ENCODE measurements around the gene OR2AK2.

The OR2AK2 gene, protein sequence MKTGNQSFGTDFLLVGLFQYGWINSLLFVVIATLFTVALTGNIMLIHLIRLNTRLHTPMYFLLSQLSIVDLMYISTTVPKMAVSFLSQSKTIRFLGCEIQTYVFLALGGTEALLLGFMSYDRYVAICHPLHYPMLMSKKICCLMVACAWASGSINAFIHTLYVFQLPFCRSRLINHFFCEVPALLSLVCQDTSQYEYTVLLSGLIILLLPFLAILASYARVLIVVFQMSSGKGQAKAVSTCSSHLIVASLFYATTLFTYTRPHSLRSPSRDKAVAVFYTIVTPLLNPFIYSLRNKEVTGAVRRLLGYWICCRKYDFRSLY

DNA sequence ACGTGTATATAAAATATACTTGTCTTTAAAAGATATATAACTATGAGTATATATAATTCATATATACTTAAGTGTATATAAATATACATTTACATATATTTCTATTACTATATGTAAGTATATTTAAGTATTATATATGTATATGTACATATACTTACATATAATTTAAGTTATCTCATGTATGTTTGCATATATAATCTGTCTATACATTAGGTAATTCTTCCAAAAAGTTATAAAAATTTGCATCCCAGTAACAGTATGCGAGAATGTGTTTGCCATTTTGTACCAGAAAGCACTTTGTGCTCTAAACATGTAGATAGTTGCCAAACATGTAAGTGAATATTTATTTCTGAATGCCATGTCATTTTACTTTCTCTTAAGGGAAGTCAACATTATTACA is at the start of gene OR2AK2:
Gene OR2AK2, plus strand, starts transcription at position 301 of the 400 bp plus-strand sequence. CDS start 144 bp downstream, outside the sequence.
- no peak for DNase-seq

DNA sequence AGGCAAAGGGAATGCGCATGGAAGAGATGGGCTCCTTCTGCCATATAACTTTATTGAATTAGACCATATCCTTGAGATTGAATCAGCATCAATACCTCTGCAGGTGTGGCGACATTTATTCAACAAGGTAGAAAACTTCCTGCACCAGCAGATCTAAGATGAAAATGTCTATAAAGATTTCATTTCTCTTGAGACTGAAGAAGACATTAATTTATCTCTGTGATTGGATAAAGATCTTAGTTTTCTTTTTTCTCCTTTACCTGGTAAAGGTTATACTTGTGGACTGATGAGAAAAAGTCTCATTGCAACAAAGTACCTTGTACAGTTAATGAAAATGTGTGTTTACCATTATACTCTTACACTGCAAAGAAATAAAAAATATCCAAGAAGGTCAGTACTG is 45.1 kb upstream of the OR2AK2 start, which contains the start of gene OR2T8:
Gene OR2T8, plus strand, starts transcription at position 301 of the 400 bp plus-strand sequence. CDS start 766 bp downstream, outside the sequence.
- no peak for DNase-seq

DNA sequence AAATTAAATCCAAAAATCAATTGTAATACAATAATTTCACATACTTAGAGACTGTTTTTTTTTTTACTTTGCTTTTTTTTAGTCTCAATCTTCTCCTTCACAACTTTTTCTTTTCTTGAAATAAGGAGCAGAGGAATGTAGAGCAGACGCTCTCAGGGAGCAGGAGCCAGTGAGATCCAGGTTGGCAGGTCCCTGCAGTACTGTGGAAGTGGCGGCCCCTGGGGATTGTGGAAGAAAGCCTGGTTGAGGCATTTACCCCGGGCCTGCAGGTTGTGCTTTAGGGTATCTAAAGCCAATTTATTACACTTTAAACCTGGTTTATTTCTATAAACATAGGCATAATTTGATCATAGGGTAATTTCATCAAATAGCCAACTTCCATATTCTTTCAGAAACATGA is 41.1 kb upstream of the OR2AK2 start:
- no peak for DNase-seq

DNA sequence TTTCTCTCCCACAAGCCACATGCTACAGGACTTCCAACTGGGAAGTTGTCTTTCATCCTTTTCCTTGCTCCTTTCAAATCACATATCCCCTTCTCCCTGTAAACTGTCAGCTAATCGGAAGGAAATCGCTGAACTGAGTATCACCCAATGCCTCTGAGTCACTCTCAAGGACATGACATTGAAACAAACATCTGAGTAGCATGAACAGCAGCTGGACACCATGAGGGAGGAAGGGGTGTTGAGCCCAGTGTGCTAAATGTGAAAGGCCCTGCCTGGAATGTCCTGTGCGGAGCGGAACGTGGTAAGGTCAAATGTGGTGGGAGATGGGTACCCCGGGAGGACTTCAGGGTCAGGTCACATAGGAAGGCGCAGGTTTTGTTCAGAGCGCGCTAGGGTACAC is 40.2 kb upstream of the OR2AK2 start, which contains the start of gene OR2AJ1:
Gene OR2AJ1, plus strand, starts transcription at position 22 of the 400 bp plus-strand sequence. CDS start 8,880 bp downstream, outside the sequence.
- no peak for DNase-seq

GRCh38 chr1:247933989-247934388 is 31.0 kb upstream of the OR2AK2 start:
- DNase-seq = no peak

- DNase-seq = no peak
These were observed 29.3 kb upstream of the OR2AK2 start for GRCh38 chr1:247935781-247936180.

DNA sequence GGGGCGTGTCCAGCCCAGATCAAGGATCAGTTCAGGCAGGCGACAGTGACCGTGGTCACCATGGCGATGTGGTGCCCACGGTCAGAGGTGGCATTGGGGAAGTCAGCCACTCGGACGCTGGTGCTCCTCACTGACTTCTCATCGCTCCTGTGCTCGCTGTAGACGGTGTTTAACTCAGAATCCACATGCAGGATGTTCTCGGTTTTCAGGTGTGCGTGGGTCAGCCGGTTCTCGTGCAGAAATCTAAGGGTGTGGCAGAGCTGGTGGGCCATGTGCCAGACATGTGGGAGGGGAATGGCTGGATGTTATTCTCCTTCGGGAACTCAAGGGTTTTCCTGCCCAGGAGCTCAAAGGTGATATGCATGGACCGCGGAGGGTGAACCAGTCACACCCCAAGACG is 28.6 kb upstream of the OR2AK2 start:
- no peak for DNase-seq

DNA sequence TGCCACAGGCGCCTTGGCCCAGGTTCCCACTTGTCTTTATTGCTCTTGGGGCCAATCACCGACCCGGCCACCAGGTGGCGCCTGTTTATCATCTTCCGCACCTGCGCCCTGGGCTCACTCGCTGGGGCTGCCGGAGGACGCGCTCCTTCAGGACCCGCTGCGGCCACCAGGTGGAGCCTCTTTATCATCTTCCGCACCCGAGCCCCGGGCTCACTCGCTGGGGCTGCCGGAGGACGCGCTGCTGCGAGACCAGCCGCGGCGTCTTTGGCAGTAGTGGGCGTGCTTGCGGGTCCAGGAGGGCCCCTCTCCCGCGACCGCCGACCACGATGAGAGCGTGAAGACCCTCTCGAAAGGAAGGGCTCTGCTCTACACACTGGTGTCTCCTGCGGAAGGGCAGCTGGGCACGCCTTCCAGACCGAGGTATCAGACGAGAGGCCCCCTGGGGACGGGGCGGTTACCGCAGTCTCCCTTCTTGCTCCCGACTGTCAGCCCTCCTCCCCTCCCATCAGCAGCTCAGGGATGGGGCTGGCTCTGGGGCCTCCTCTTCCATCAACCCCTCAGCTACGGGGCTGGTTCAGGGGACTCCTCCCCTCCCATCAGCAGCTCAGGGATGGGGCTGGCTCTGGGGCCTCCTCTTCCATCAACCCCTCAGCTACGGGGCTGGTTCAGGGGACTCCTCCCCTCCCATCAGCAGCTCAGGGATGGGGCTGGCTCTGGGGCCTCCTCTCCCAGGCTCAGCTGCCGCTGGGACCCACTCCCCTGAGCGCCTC is 27.9 kb upstream of the OR2AK2 start:
- peak; percentile 70 for DNase-seq

DNA sequence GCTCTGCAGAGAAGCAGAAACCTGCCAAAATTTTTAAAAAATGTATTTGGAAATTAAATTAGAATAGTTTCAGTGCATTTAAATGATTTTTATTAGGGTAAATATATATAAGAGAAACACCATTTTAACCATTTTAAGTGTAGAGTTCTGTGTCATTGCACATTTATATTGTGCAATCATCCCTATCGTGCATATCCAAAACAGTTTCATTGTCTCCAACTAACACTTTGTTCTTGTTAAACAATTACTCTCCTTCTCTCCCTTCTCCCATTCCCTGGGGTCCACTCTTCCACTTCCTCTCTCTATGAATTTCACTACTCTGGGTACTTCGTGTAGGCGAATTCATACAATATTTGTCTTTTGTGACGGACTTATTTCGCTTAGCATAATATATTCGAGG is 22.4 kb upstream of the OR2AK2 start:
- no peak for DNase-seq

- DNase-seq = no peak
These were observed 16.5 kb upstream of the OR2AK2 start, which contains the start of gene OR2L8 for GRCh38 chr1:247948558-247948957. TSS of gene OR2L8 (plus strand) at chr1:247948858. CDS start at chr1:247948858, 0 bp downstream.

DNA sequence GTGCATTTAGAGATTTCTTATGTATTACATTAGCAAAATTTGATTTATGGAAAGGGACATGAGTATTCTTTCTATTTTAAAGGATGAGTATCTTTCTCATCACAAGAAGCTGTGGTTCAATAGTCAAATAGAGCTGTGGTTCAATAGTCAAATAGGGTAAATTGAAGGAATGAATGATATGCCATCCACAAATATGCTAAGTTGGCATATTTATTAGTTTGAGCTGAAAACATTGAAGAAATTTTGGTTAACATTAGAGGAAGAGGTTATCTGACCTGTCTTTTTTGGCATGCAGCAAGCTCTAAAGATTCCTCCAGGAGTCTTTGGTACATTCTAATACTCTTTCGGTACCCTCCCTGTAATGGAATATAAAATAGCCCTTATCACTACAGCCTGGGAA is 11.6 kb upstream of the OR2AK2 start:
- no peak for DNase-seq

- DNase-seq = no peak
These were observed 3.2 kb upstream of the OR2AK2 start for GRCh38 chr1:247961791-247962190.

- DNase-seq = no peak
These were observed 2.0 kb upstream of the OR2AK2 start for GRCh38 chr1:247962911-247963588.

DNA sequence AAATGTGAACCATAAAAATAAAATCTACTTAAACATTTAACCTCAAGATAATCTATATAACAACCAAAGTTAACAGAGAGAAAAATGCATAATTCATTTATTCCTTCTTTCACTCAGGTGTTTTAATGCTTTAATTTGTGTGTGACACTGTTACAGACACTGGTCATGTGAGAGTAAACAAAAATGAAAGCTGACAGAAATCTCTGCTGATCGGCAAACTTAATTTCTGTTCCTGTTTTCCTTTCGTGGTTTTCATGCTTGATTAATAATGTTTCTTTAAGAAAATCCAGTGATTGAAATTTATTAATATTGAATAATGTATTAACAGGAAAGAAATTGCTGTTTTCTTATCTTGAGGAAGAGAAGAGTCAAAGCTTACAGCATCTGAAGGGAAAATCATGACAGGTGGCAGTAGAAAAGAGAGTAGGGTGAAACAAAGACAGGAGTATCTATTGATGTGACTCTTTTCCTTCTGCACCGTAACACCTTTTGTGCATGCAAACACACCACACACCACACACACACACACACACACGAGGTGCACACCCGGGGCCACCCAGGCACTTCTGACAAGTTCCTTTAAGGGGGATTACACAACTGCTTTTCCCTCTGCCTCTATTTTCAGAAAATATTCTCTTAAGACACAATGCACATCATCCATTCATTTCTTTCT is 1.6 kb downstream of the OR2AK2 start:
- no peak for DNase-seq

DNA sequence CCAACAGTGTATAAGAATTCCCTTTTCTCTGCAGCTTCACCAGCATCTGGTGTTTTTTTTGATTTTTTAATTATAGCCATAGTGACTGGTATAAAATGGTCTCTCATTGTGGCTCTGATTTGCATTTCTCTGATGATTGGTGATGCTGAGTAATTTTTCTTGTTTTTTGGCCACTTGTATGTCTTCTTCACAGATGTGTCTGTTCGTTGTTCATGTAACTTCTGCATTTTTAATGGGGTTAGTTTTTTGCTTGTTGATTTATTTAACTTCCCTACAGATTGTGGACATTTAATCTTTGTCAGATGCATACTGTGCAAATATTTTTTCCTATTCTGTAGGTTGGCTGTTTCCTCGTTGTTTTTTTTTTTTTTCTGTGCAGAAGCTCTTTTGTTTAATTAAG is 28.0 kb downstream of the OR2AK2 start:
- DNase-seq = no peak

DNA sequence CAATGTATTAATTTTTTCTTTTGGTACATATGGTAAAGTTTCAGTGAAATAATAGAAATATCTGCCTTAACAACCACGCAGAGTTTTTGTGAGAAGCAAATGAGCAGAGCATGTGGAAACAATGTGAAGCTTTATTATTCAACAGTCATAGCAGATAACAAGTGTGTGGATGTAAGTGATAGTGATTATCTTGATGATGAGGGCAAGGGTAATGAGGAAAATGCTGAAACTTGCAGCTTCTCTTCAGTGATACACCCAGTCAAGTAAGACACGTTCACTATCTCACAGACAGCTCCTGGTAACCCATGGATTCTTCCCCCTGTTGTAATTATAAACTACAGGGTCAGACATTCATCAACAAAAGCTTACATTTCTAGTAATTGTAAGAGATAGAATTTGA is 33.8 kb downstream of the OR2AK2 start:
- no peak for DNase-seq

GRCh38 chr1:248000169-248000568 is 35.1 kb downstream of the OR2AK2 start:
- DNase-seq = no peak

- no peak for DNase-seq
These were observed 42.7 kb downstream of the OR2AK2 start for GRCh38 chr1:248007778-248008177.

DNA sequence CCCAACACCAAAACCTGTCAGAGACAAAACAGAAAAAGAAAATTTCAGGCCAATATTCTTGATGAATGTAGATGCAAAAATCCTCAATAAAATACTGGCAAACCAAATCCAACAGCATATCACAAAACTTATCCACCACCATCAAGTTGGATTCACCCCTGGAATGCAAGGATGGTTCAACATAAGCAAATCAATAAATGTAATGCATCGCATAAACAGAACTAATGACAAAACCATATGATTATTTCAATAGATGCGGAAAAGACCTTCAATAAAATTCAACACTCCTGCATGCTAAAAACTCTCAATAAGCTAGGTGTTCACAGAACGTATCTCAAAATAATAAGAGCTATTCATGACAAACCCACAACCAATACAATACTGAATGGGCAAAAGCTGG is 44.6 kb downstream of the OR2AK2 start:
- no peak for DNase-seq

- DNase-seq = no peak
These were observed 48.2 kb downstream of the OR2AK2 start, which contains the start of gene OR2L5 for GRCh38 chr1:248013229-248013710. TSS of gene OR2L5 (plus strand) at chr1:248013660. CDS start at chr1:248021948, 8,288 bp downstream.

DNA sequence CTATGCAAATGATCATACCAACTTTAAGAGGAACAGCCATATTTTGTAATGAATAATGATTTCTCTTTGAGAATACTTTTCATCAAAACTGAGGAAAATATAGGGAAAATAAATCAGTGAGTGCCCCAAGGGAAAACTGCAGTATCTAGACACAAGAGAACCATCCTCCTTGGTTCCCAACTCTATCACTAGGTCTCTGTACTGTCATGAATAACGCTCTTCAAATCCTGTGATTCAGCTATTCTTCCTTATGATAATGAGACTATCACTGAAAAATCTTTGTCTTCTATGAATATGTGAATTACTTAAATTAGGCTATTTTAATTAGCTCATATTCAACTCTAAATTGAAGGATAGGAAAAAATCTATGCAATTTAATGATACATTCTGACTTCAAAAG is 50.8 kb downstream of the OR2AK2 start:
- no peak for DNase-seq

Measured in right forelimb (tissue), 1 donor.